Neural cell (in vitro differentiated cells): Measurements from ENCODE around the gene APBA3.

Experiments
- CTCF ChIP-seq: fragments of 450-650 bp; IDR thresholded peaks from 2 replicates; pipeline ENCODE4 v1.5.1; 2014; ENCODE audit warnings: antibody characterized with exemption, mild to moderate bottlenecking, moderate library complexity; ENCODE audit not compliant: poor library complexity, severe bottlenecking
- POLR2AphosphoS5 ChIP-seq: IDR thresholded peaks from 2 replicates; pipeline ENCODE4 v1.6.1; 2012
- TAF1 ChIP-seq: IDR thresholded peaks from 2 replicates; pipeline ENCODE4 v1.6.1; 2012; ENCODE audit warnings: low read depth

- no peak for TF ChIP-seq CTCF
- no peak for TF ChIP-seq POLR2AphosphoS5
- no peak for TF ChIP-seq TAF1
Observed at GRCh38 chr19:3725121-3725520, 36.4 kb downstream of the APBA3 start.
